Skin of body (tissue), 2 donors: ENCODE measurements around the gene KCNC3. TPM values are rescaled to one million over a fixed set of nuclear protein-coding genes. Genes with fewer than 3 reads are reported as not detected.
A peak's percentile ranks its signal among the peaks of the same experiment; 100 is the strongest.

Source experiments
- DNase-seq: peaks from one replicate; lab custom pipeline; 2025; lab: John Stamatoyannopoulos, UW
- total RNA-seq: library from RNA; depleted of rRNA; stranded (reverse); fragments of >200 nt; gene quantifications from one replicate; pipeline ENCODE4 v1.2.3, GENCODE V29; 2014

The KCNC3 gene
- 0.59 TPM for total RNA-seq

DNA sequence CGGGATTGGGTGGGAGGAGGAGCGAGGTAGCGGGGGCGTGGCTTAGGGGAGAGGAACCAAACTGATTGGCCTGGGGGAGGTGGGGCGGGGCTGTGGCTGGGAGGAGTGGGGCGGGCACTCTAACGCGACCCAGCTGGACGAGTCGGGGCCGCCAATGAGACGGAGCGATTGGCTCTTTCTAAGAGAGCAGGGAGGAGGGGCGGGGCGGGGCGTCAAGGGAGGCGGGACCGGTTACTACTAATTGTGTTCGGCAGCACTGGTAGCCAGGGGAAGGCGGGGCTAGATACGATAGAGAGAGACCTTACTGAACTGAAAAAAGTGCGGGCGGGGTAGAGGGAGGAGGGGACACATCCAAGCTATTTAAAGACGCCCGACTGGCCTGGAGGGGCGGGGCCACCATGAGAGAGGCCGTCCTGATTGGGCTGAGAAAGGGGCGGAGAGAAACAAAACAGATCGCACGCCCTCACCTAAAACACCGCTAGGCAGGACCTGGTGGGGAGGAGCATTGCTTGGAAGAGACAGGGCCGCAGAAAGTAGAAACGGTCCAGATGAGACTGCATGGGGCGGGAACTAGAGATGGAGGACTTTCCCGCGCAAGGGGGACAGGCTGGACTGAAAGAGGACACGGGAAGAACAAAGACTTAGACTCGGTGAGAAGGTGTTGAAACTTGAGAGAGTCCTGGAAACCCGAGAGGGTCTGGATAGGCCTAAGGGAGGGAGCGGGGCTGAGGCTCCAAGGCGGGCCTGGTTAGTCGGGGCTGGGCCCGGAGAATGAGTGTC, at the start of gene KCNC3:
Gene KCNC3 (minus strand): TSS at position 232 of the 780 bp plus-strand sequence. CDS start 295 bp downstream, outside the sequence.
- peak; percentile 86 for DNase-seq

DNA sequence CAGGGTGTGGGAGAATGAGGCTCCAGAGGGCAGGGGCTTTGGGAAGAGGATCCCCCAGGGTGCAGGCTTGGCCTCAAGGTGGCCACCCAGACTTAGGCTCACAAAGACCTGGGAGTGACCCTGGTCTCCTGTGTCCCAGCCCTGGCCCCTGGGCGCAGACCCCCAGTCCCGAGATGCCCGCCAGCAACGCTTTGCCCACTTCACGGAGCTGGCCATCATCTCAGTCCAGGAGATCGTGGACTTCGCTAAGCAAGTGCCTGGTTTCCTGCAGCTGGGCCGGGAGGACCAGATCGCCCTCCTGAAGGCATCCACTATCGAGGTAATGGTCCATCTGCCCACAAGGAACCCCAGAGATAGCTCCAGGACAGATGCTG, 49.7 kb upstream of the KCNC3 start:
- no peak for DNase-seq

DNA sequence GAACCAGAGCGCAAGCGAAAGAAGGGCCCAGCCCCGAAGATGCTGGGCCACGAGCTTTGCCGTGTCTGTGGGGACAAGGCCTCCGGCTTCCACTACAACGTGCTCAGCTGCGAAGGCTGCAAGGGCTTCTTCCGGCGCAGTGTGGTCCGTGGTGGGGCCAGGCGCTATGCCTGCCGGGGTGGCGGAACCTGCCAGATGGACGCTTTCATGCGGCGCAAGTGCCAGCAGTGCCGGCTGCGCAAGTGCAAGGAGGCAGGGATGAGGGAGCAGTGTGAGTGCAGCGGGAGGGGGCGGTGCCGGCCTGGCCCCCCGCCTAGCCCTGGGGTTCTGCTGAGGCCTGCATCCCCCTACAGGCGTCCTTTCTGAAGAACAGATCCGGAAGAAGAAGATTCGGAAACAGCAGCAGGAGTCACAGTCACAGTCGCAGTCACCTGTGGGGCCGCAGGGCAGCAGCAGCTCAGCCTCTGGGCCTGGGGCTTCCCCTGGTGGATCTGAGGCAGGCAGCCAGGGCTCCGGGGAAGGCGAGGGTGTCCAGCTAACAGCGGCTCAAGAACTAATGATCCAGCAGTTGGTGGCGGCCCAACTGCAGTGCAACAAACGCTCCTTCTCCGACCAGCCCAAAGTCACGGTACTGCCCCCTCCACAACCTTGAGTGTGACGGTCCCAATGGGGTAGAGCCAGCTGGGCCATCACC, 49.1 kb upstream of the KCNC3 start:
- DNase-seq: no peak

DNA sequence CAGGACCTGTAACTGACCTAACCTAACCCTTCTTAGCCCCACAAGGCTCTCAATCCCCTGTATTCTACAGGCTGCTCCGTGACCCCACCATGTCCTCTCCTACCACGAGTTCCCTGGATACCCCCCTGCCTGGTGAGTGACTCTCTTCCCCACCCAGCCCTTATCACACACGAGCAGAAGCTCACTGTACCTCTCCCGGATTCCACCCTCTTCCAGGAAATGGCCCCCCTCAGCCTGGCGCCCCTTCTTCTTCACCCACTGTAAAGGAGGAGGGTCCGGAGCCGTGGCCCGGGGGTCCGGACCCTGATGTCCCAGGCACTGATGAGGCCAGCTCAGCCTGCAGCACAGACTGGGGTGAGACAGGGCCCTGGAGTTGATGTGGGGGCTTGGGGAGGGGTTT, 48.3 kb upstream of the KCNC3 start:
- no peak for DNase-seq

DNA sequence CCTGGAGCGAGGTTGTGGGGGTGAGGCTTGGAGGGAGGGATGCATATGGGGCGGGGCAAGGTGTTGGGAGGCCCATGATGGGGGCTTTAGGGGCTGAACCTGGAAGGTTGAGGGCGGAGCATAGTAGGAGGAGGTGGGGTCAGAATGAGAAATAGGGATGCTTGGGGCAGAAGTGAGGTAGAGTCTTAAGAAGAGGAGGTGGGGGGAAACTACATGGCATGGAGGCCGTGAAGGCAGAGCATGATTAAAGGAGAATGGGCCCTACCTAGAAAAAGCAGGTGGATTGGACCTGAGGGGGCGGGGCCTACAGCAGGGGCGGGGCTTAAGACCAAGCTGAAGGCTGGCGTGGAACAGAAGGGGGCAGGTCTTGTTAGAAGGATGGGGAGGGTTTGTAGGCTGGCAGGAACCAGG, 47.9 kb upstream of the KCNC3 start:
- no peak for DNase-seq

DNA sequence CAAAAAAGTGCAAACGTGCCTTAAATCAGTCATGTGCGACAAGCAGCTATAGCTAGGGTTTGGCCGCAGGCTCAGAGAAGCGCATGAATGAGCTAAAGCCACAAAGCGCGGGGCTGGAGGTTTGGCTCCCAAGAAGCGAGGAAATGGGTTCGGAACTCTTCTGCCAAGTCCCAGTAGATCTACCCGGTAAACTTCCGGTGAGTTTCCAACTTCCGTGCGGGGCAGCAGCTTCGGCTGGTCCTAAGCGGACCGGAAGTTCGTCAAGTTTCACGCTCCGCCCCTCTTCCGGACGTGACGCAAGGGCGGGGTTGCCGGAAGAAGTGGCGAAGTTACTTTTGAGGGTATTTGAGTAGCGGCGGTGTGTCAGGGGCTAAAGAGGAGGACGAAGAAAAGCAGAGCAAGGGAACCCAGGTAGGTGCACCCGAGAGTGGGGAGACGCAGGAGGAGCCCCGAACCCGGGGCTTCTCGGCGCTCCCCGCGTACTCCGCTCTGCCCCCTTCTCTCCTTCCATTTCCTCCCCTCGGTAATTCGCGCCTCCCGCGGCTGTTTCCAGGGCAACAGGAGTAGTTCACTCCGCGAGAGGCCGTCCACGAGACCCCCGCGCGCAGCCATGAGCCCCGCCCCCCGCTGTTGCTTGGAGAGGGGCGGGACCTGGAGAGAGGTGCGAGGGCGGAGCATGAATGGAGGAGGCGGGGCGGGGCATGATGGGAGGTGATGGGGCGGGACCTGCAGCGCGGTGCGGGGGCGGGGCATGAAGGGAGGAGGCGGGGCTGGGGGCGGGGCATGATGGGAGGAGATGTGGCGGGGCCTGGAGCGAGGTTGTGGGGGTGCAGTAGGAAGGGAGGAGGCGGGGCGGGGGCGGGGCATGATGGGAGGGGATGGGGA, 47.2 kb upstream of the KCNC3 start, which contains the start of gene NR1H2:
Gene NR1H2 (plus strand): TSS at position 292 of the 885 bp plus-strand sequence. CDS start 1,149 bp downstream, outside the sequence.
- peak; percentile 98 for DNase-seq

DNA sequence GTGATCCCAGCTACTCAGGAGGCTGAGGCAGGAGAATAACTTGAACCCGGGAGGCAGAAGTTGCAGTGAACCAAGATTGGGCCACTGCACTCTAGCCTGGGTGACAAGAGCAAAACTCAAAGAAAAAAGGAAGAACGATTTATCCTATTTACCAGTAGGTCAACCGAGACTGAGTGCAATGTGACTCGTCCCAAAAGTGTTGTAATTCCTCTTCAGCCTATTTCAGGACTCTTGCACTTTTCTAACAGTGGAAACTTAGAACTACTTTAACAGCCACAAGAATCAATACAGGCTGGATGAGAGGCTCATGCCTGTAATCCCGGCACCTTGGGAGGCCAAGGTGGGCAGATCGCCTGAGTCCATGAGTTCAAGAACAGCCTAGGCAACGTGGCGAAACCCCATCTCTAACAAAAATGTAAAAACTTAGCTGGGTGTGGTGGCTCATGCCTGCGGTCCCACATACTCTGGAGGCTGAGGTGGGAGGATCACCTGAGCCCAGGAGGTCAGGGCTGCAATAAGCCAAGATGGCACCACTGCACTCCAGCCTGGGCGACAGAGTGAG, 42.8 kb upstream of the KCNC3 start:
- DNase-seq: no peak

DNA sequence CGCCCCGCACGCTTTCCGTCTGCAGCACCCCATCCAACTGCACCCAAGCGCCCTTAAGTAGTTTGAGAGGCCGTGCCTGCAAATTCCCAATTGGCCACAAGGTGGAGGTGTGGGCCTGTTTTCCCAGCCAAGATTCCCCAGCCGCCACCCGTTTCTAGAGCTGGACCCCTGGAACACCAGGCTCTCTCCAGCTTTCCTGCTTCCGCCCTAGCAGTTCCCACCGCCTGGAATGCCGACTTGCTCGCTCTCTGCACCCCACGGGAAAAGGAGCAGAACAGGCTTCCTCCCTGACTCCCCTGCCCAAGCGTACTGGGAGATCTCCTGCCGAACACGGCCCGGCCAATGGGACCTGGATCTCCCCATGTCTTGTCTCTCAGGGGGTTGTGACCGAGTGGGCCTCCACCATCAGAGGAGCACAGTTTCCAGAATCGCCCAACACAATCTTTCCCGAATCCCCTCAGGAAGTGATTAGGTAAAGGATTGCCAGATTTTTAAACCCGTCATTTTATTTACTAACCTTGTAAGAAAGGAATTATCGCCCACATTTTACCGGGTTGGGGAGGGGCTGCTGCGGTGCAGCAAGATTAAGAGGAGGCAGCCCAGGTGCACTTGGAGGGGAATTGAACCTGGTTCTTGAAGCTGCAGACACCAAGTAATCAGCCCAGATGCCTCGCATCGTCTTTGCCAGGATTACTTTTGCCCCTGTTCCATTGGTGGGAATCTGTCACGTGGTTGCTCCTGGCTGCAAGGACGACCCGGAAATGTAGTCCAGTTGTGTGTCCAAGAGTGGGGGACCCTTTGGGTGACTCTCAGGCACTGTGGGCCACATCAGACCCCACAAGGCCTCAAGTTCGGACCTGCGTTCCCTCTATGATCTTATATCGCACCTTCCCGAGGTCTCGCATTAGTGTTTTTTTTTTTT, 39.7 kb upstream of the KCNC3 start:
- peak; percentile 81 for DNase-seq

DNA sequence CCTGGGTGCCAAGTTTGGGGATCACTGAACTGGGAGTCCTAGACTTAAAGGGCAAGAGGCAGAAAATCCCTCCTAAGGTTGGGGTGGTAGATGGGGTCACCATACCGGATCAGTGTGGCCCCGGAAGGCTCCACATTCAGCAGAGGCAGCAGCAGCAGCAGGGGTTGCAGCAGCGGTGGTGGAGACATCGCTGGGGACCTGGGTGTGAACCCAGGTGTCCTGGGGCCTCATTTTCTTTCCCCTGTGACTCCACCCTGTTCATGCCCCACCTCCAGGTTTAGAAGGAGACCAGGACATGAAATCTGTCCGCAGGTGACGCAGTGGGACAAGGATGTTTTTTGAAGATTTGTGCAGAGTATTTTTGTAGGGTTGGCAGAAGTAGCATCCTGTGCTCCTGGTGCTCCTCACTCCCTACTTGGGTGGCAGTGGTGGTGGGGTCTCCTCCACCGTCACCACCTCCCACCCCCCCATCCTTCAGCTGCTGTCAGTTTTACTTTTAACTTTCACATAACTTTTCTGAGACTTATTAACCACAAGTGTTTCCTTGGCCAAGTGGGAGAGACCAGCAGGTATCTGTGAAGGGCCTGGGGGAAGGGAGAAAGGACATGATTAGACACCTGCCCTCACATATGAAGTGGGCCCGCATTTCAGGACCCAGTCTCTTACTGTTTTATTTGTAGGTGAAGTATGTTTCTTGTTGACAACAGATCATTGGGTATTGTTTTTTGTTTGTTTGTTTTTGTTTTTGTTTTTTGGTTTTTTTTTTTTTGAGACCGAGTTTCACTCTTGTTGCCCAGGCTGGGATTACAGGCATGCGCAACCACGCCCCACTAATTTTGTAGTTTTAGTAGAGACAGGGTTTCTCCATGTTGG, 36.5 kb upstream of the KCNC3 start, which contains the start of gene NAPSA:
Gene NAPSA (minus strand): TSS at position 206 of the 873 bp plus-strand sequence. CDS start 18 bp downstream, at position 188.
- no peak for DNase-seq

DNA sequence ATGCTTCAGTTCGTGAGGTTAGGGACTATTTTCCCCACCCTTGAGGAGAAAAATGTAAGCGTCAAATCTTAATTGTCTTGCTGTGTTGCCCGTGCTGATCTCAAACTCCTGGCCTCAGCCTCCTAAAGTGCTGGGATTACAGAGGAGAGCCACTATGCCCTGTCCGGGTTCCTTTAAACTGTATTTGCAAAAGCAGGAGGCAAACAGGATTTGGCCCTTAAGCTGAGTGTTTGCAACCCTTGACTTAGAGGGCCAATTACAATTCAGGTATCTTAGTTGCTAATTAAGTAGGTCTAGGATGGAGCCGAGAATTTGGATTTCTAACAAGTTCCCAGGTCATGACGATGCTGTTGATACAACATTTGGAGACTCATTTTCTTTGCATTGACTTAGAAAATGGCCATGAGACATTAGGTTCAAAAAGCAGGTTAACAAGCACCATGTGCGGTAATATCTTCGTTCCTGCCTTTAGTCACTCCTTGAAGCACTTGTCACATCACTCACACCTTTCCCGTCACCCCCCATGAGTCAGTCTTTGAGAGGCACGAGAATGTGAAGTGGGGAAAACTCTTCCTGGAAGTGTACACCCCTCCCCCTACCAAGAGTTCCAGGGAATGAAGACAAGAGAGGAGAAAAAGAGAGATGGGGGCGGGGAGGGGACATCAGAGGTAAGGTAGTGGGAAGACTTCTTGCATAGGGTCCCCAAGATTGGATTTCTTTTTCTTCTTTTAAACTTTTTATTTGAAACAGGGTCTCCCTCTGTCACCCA, 33.7 kb upstream of the KCNC3 start:
- no peak for DNase-seq

DNA sequence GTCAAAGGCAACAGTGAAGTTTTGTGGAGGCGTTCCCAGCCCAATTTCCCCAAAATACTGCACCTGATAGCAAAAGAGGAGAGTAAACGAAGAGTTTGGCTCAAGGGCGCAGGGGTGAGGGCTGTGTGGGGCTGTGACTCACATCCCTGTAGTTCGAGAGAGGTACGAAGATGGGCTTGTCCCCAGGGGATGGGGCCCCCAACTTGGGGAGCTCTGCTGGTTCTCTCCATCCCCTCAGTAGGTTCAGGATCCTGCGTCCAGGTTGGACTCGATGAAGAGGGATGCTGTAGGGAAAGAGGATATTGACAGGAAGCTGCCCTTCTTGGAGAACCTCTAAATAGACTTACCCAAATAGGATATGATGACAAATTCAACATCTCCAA, 32.8 kb upstream of the KCNC3 start:
- no peak for DNase-seq

DNA sequence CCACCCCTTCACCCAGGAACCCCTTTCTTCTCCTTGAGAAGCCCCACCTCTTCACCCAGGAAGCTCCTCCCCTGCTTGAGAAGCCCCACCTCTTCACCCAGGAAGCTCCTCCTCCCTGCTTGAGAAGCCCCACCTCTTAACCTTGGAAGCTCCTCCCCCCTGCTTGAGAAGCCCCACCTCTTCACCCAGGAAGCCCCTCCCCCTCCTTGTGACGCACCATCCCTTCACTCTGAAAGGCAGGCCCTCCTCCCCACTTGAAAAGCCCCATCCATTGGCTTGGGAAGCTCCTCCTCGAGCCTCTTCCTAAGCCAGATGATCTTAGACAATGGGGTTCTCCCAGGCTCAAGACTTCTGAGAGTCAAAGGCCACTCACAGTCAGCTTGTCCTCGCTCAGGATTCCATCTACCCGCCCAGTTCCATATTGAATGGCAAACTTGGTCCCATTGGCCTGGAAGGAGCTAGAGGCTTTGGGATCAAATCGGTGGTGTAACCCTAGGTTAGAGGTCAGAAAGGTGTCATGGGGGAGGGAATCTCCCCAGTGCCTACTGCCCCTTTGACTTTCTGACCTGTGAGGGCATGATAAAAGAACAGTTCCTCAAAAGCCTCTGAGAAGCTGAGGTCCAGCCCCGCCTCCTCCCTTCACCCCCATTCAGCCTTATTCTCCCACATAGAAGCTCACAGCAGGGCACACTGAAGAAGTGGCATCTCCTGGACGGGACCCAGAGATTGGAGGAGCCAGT, 32.3 kb upstream of the KCNC3 start:
- no peak for DNase-seq

DNA sequence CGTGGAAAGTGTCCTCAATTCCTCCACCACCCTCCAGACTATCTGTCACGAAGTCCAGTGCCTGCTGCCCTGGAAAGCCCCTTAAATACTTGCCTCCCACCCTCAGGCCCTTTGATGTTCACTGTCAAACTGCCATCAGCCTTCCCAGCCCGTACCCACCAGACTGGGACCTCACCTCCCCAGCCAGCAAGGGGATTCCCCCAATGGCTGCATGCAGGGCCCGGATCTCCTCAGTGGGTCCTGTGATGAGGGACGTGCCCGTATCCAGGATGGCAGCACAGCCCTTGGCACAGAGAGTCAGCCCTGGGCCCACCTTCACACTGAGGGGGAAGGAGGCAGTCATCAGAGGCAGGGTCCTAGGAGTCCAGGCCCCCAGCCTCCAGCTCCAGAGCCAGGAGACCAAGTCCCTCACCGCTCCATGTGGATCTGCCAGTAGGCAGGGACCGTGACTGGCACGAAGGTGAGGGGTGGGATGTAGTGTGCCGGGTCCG, 30.2 kb upstream of the KCNC3 start:
- DNase-seq: no peak

DNA sequence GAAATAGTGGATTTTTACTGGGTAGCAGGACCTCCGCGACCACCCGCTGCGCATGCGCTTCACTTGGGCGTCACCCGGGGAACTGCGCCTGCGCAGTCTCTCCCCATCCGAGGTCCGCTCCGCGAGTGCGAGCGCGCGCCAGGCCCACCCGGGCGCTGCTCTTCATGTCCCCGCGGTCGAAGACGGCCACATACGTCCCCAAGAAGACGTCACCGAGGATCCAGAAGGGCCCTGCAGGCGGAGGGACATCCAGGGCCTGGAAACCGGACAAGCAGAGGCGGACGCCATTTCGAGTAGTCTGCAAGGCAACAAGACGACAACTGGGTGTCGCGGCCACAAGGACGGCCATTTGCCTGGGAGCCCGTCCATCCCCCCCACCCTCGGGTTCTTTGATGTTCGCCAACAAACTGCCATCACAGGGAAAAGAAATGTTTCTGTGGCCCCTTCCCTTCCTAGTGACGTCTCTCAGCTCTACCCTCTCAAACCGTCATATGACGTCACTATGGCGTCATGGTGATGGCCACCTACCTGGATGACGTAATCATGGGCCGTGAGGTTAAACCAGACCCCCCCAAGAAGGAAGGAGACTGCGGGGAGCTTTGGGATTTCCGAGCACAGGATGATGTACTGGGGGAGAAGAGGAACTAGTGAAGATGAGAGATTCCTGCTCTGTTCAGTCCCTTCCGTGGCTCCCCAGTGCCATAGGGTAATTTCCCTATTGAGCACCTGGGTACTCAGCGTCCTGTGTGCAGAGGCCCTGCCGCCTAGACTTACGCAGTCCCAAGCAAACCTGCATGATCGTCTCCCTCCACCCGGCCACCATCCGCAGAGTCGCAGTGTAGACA, 29.5 kb upstream of the KCNC3 start:
- no peak for DNase-seq

DNA sequence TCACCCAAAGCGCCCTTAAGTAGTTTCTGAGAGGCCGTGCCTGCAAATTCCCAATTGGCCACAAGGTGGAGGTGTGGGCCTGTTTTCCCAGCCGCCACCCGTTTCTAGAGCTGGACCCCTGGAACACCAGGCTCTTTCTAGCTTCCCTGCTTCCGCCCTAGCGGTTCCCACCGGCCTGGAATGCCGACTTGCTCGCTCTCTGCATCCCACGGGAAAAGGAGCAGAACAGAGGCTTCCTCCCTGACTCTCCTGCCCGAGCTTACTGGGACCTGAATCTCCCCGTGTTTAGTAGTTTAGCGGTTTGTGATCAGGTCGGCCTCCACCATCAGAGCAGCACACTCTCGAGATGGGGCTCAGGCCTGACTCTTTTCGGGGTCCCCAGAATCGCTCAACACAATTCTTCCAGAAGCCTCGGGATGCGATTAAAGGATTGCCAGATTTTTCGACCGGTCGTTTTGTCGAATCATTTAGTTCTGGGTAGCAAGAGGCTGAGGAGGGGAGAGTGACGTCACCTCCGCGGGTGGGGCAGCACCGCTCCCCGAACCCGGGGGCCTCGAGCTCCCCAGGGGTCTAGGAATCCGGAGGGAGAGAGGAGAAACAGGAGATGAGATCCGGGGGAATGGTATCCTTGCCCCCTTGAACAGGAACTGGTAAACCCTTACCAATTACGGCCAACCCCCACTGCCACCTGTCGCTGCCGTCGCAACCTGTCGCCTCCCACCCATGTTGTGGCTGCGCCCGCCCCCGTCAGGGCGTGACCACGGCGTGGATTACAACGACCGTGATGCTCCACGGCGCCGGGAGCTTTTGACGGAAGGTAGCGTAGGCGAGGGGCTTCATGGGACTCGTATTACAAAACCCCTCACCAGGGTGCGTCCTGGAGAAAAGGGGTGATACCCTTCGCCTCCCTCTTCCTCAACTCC, 28.3 kb upstream of the KCNC3 start:
- DNase-seq: no peak
